Ishikawa (cell line): ENCODE results near the gene LGR6.

Experiments
- EP300 ChIP-seq: IDR thresholded peaks from 2 replicates; pipeline ENCODE4 v1.6.1; 2012; ENCODE audit warnings: borderline replicate concordance
- USF1 ChIP-seq: IDR thresholded peaks from 2 replicates; pipeline ENCODE4 v1.6.1; 2012

GRCh38 chr1:202144402-202145067 is 49.1 kb upstream of the LGR6 start, which contains the start of gene ARL8A:
- TF ChIP-seq EP300 (0 out of 2 replicates have a peak, but pooled peaks have one; percentile 22), USF1 (no peak)
